ENCODE data around the gene CTNNBIP1. TPM values are rescaled to one million over a fixed set of nuclear protein-coding genes. Genes with fewer than 3 reads are reported as not detected.

CTNNBIP1 gene
- polyA plus RNA-seq, 3 donors: 26.2 to 26.8 (median 26.3) TPM

DNA sequence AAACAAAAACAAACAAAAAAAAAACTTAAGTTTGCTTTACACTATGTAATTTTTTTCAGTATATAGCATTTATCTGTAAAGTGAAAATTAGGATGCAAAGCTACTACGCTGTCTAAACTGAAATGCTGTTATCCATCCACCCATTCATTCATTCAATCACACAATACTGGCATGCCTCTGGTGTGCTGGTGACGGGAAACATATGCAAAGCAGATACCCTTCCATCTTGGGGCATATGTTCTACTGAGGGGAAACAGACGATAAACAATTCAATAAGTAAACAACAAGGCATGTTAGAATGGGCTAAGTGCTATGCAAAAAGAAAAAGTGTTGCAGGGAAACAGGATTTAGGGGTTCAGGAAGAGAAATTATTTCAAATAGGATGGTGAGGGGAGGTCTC is 89.5 kb downstream of the CTNNBIP1 start:
- intact Hi-C loops (cut with micrococcal nuclease): no loop called here
- no peak overlapping the region for H3K27ac Mint-ChIP-seq
- no peak overlapping the region for H3K9ac ChIP-seq (ENCODE audit: insufficient read depth, low read length, poor library complexity, severe bottlenecking)
- no peak overlapping the region for H3K4me3 ChIP-seq (replicated peaks in 1 of 3; ENCODE audit: low read depth in 2 of 3, low read length in 3 of 3)
- DNase-seq: no peak
- no peak overlapping the region for H3K27ac ChIP-seq (ENCODE audit: low read depth in 1 of 2, low read length in 2 of 2)
- H3K9me3 Mint-ChIP-seq: peaks cover 0 to 2% (median 0%) of the 10 kb centered on the region in 7 donors
- H3K27me3 ChIP-seq (ENCODE audit: control insufficient read depth in 2 of 2, insufficient read depth in 2 of 2, low read length in 2 of 2): no peaks in the 10 kb centered on the region
- no peak overlapping the region for H3K4me2 ChIP-seq (replicated peaks; ENCODE audit: extremely low read depth, low read length, poor library complexity, severe bottlenecking)
- peaks cover 42% of the 10 kb centered on the region for H3K4me1 Mint-ChIP-seq
- no peaks in the 10 kb centered on the region for H3K9me3 ChIP-seq (replicated peaks in 1 of 2; ENCODE audit: control insufficient read depth in 1 of 2, insufficient read depth in 1 of 2, low read length in 2 of 2)
- no peaks in the 10 kb centered on the region for H3K36me3 ChIP-seq (replicated peaks in 1 of 2; ENCODE audit: control insufficient read depth in 1 of 2, insufficient read depth in 2 of 2, low read length in 2 of 2)
- WGBS (ENCODE audit: insufficient coverage): no CpG with 5 or more reads among the region's 3 CpGs
- H3K4me3 Mint-ChIP-seq: no peak overlapping the region
- H3K4me1 ChIP-seq (ENCODE audit: control insufficient read depth in 1 of 2, insufficient read depth in 2 of 2, low read length in 2 of 2): peaks cover 30 to 36% of the 10 kb centered on the region in 2 donors
- peaks cover 61% of the 10 kb centered on the region for H3K79me2 ChIP-seq (ENCODE audit: insufficient read depth, low read length)
- H3K36me3 Mint-ChIP-seq: peaks cover 2 to 3% of the 10 kb centered on the region in 2 donors
- peaks cover 0 to 2% (median 2%) of the 10 kb centered on the region in 3 donors for H3K27me3 Mint-ChIP-seq (ENCODE audit: low read depth in 3 of 3)
- H4K20me1 ChIP-seq (ENCODE audit: insufficient read depth, low read length): peaks cover under 1% of the 10 kb centered on the region
- TF ChIP-seq, protein P1, sequence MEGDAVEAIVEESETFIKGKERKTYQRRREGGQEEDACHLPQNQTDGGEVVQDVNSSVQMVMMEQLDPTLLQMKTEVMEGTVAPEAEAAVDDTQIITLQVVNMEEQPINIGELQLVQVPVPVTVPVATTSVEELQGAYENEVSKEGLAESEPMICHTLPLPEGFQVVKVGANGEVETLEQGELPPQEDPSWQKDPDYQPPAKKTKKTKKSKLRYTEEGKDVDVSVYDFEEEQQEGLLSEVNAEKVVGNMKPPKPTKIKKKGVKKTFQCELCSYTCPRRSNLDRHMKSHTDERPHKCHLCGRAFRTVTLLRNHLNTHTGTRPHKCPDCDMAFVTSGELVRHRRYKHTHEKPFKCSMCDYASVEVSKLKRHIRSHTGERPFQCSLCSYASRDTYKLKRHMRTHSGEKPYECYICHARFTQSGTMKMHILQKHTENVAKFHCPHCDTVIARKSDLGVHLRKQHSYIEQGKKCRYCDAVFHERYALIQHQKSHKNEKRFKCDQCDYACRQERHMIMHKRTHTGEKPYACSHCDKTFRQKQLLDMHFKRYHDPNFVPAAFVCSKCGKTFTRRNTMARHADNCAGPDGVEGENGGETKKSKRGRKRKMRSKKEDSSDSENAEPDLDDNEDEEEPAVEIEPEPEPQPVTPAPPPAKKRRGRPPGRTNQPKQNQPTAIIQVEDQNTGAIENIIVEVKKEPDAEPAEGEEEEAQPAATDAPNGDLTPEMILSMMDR (IDR thresholded peaks at IDR 0.05): no peak
- no peak overlapping the region for H2AFZ ChIP-seq (ENCODE audit: insufficient read depth, low read depth, low read length, poor library complexity, severe bottlenecking)

GRCh38 chr1:9817734-9818133 is 92.3 kb downstream of the CTNNBIP1 start:
- Histone ChIP-seq H2AFZ (ENCODE audit: insufficient read depth, low read depth, low read length, poor library complexity, severe bottlenecking) (no peak overlapping the region), H3K27ac (ENCODE audit: low read depth in 1 of 2, low read length in 2 of 2) (no peak overlapping the region), H4K20me1 (ENCODE audit: insufficient read depth, low read length) (peaks cover 16% of the 10 kb centered on the region), H3K36me3 (replicated peaks in 1 of 2; ENCODE audit: control insufficient read depth in 1 of 2, insufficient read depth in 2 of 2, low read length in 2 of 2) (no peaks in the 10 kb centered on the region), H3K4me2 (replicated peaks; ENCODE audit: extremely low read depth, low read length, poor library complexity, severe bottlenecking) (no peak overlapping the region), H3K4me3 (replicated peaks in 1 of 3; ENCODE audit: low read depth in 2 of 3, low read length in 3 of 3) (no peak overlapping the region), H3K27me3 (ENCODE audit: control insufficient read depth in 2 of 2, insufficient read depth in 2 of 2, low read length in 2 of 2) (no peaks in the 10 kb centered on the region), H3K9me3 (replicated peaks in 1 of 2; ENCODE audit: control insufficient read depth in 1 of 2, insufficient read depth in 1 of 2, low read length in 2 of 2) (no peaks in the 10 kb centered on the region), H3K4me1 (ENCODE audit: control insufficient read depth in 1 of 2, insufficient read depth in 2 of 2, low read length in 2 of 2) (peaks cover 20 to 22% of the 10 kb centered on the region in 2 donors), H3K79me2 (ENCODE audit: insufficient read depth, low read length) (peaks cover 87% of the 10 kb centered on the region), H3K9ac (ENCODE audit: insufficient read depth, low read length, poor library complexity, severe bottlenecking) (no peak overlapping the region)
- Mint-ChIP-seq H3K4me1 (peaks cover 35% of the 10 kb centered on the region), H3K4me3 (no peak overlapping the region), H3K36me3 (peaks cover 2 to 3% of the 10 kb centered on the region in 2 donors), H3K9me3 (peaks cover 0 to 2% (median 0%) of the 10 kb centered on the region in 7 donors), H3K27ac (no peak overlapping the region), H3K27me3 (ENCODE audit: low read depth in 3 of 3) (peaks cover 0 to 2% (median 0%) of the 10 kb centered on the region in 3 donors)
- TF ChIP-seq, protein P1 (IDR thresholded peaks at IDR 0.05): no peak
- no peak for DNase-seq
- WGBS (ENCODE audit: insufficient coverage): 100% methylated on average over 2 of the region's 4 CpGs
- intact Hi-C loops (cut with micrococcal nuclease): no loop called here

Measured in CD14-positive monocyte (primary cell).